ENCODE data around the gene ARL6IP5.

GRCh38 chr3:69115731-69116130, 31.0 kb downstream of the ARL6IP5 start:
- no peak for TF ChIP-seq POLR2AphosphoS5 (IDR thresholded peaks at IDR 0.05; ENCODE audit: low read depth, low read length)
- TF ChIP-seq POLR2A (IDR thresholded peaks at IDR 0.05; ENCODE audit: low read depth, low read length): no peak
- TF ChIP-seq TAF1 (IDR thresholded peaks at IDR 0.05; ENCODE audit: low read depth, low read length): no peak

All from GM12891 (cell line).